Embryonic facial prominence (tissue), 1 donor: ENCODE results near the gene MMP19.

Source experiments
- DNase-seq: peaks from one replicate; pipeline ENCODE4 v3.0.0-alpha.2; 2016; ENCODE audit errors: extremely low spot score

Gene MMP19

DNA sequence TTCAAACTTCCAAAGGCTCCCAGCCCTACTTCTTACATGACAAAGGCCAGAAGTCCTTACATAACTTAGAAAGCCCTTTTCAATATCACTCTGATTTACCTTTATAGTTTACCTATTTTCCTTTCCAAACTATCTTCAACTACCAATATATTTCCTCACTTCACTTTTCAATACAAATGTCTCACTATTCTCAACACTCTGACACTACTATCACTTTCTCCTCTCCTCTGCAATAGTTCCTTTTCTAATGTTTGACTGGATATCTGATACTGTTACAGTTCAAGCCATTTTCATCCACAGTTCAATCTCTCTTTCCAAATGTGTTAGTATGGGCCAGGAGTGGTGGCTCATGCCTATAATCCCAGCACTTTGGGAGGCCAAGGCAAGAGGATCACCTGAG, 28.5 kb downstream of the MMP19 start:
- DNase-seq = no peak

DNA sequence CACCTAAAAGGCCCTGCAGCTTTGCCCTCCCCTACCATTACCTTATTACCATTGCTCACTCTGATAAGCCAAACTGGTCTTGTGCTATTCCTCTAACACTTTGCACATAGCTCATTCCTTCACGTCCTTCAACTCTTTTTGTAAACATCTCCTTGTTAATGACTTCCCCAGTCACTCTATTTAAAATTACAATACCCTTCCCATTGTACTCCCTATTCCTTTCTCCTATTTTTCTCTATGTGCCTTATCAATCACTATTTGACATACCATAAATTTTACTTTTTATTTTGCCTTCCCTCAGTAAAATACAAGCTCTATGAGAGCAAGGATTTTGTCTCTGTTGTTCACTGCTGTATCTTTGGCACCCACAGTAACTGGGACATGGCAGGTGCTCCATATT, 30.6 kb downstream of the MMP19 start:
- DNase-seq = no peak

DNA sequence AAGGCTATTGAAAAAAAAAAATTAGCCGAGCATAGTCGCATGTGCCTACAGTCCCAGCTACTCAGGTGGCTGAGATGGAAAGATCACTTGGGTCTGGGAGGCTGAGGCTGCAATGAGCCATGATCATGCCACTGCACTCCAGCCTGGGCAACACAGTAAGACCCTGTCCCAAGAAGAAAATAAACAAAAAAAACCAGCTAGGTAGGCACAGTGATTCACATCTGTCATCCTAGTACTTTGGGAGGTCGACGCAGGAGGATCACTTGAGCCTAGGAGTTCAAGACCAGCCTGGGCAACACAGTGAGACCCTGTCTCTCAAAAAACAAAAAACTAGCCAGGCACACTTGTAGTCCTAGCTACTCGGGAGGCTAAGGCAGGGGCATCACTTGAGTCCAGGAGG, 33.5 kb downstream of the MMP19 start:
- DNase-seq = no peak

DNA sequence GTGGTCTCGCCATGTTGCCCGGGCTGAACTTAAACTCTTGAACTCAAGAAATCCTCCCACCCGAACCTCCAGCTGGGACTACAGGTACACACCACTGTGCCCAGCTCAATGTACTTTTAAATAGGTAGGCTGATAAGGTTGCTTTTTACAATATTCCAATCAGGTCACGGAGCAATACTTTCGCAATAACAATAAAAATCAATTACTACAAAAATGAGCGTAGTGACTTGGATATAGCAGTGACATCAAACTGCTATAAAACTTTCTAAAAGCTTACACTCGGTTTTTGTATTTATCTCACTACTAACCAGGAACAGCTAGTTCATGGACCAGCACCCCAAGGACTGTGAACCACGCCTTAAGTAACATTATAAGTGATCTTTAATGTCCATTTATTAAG, 35.8 kb downstream of the MMP19 start:
- DNase-seq = no peak

DNA sequence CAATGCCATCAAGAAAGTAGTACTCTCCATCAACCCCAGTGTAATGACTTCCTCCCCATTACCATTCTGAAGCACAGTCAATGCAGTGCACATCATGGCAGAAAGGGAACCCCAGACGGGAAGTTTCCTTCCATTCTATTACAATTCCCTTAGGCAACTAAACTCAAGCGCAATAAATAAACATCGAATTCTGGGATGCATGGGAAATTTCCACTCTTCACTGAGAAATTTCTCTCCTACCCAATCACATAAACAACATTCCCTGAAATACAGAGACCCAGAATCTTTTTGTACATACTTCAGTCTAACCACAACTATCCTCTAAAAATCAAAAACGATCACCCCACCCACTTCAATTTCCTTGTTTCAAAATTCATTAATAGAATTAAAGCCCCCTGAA, 45.2 kb downstream of the MMP19 start:
- DNase-seq = no peak

GRCh38 chr12:55797068-55797467, 45.7 kb downstream of the MMP19 start:
- no peak for DNase-seq

- no peak for DNase-seq
These were observed 46.8 kb downstream of the MMP19 start for GRCh38 chr12:55795950-55796349.

- DNase-seq = no peak
These were observed 52.8 kb downstream of the MMP19 start for GRCh38 chr12:55789893-55790292.

GRCh38 chr12:55789171-55789570, 53.6 kb downstream of the MMP19 start:
- DNase-seq = no peak

DNA sequence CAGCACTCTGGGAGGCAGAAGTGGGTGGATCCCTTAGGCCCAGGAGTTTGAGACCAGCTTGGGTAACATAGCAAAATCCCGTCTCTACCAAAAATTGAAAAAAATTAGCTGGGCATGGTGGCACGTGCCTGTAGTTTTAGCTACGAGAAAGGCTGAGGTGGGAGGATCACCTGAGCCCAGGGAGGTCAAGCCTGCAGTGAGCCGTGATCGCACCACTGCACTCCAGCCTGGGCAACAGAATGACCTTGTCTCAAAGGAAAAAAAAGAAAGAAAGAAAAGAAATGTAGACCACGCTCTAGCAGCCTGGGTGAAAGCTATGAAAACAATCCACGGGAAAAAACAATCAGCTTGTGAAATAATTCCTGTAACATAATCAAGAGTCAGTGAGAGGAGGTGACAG, 54.2 kb downstream of the MMP19 start:
- no peak for DNase-seq
